Muscle of leg (tissue), 11 donors: ENCODE measurements around the gene DBF4. TPM values are rescaled to one million over a fixed set of nuclear protein-coding genes. Genes with fewer than 3 reads are reported as not detected.
A peak's percentile ranks its signal among the peaks of the same experiment; 100 is the strongest.
"Not testable (repeated sequence)": the region's sequence is repeated elsewhere in the genome, so short reads cannot be mapped to it uniquely, and the experiment has no call there.

Experiments used
- DNase-seq: peaks from one replicate; pipeline ENCODE4 v3.0.0; 2013
- H3K27ac ChIP-seq: one replicate; pipeline ENCODE4 v1.5.1; 2013; ENCODE audit warnings: mild to moderate bottlenecking, low read length, control low read depth
- H3K27me3 ChIP-seq: one replicate; pipeline ENCODE4 v1.6.1; 2013; ENCODE audit warnings: low read length; ENCODE audit not compliant: control insufficient read depth, insufficient read depth
- H3K36me3 ChIP-seq: one replicate; pipeline ENCODE4 v1.6.1; 2013; ENCODE audit warnings: low read length; ENCODE audit not compliant: control insufficient read depth, insufficient read depth
- H3K4me1 ChIP-seq: one replicate; pipeline ENCODE4 v1.6.1; 2013; ENCODE audit warnings: low read length; ENCODE audit not compliant: control insufficient read depth, insufficient read depth
- H3K4me3 ChIP-seq: one replicate; pipeline ENCODE4 v1.5.1; 2013; ENCODE audit warnings: low read length, control low read depth
- H3K9me3 ChIP-seq: replicated peaks from 2 replicates; pipeline ENCODE4 v1.6.1; 2013; ENCODE audit warnings: low read depth, low read length; ENCODE audit not compliant: control insufficient read depth
- WGBS: methylation state at CpG from one replicate; pipeline ENCODE4 v1.1.5; 2013; ENCODE audit warnings: missing lambda C conversion rate; ENCODE audit not compliant: insufficient coverage; 5-methylcytosine and 5-hydroxymethylcytosine counted together
- polyA plus RNA-seq, 8 donors: library from polyadenylated mRNA; unstranded; fragments of 120-200 nt; gene quantifications; one replicate each; pipeline versions ENCODE4 v1.2.1 to v1.2.3, GENCODE V29; 2013; ENCODE audit warnings: inconsistent platforms in 1 of 8, low replicate concordance in 1 of 8; ENCODE audit not compliant: insufficient read length in 8 of 8, insufficient read depth in 1 of 8
- total RNA-seq: library from RNA; stranded (reverse); fragments of 120-200 nt; gene quantifications from one replicate; pipeline ENCODE4 v1.2.4, GENCODE V29; 2013

Gene DBF4
- total and polyA plus RNA-seq, 9 donors = 8.7 to 13.6 (median 12.0) TPM

- no peaks in the 10 kb centered on the region for H3K27me3 ChIP-seq
- H3K36me3 ChIP-seq = no peaks in the 10 kb centered on the region
- no peak overlapping the region for H3K4me3 ChIP-seq
- WGBS = 85% methylated on average over 6 of the region's 6 CpGs
- H3K27ac ChIP-seq = no peak overlapping the region
- DNase-seq = no peak
- no peaks in the 10 kb centered on the region for H3K4me1 ChIP-seq
- no peaks in the 10 kb centered on the region for H3K9me3 ChIP-seq
Measured at GRCh38 chr7:87919875-87920274, 43.6 kb downstream of the DBF4 start.

- no peak for DNase-seq
- WGBS = 100% methylated on average over 1 of the region's 5 CpGs
- Histone ChIP-seq H3K4me3 (no peak overlapping the region), H3K4me1 (no peaks in the 10 kb centered on the region), H3K27ac (no peak overlapping the region), H3K9me3 (no peaks in the 10 kb centered on the region), H3K27me3 (no peaks in the 10 kb centered on the region), H3K36me3 (no peaks in the 10 kb centered on the region)
Measured at GRCh38 chr7:87920578-87920977, 44.3 kb downstream of the DBF4 start.

- 94% methylated on average over 2 of the region's 8 CpGs for WGBS
- not testable (repeated sequence) for H3K4me1 ChIP-seq, H3K27ac ChIP-seq, H3K4me3 ChIP-seq, H3K36me3 ChIP-seq, H3K27me3 ChIP-seq, H3K9me3 ChIP-seq, DNase-seq
Measured at GRCh38 chr7:87922759-87923395, 46.6 kb downstream of the DBF4 start.

- H3K27me3 ChIP-seq = no peaks in the 10 kb centered on the region
- no peak overlapping the region for H3K4me3 ChIP-seq
- H3K4me1 ChIP-seq = no peaks in the 10 kb centered on the region
- WGBS = 38% methylated on average over 2 of the region's 6 CpGs
- DNase-seq = no peak
- H3K27ac ChIP-seq = no peak overlapping the region
- H3K36me3 ChIP-seq = no peaks in the 10 kb centered on the region
- H3K9me3 ChIP-seq = no peaks in the 10 kb centered on the region
Measured at GRCh38 chr7:87926581-87927461, 50.5 kb downstream of the DBF4 start.

GRCh38 chr7:87933605-87933952 is 57.3 kb downstream of the DBF4 start:
- 0% methylated on average over 3 of the region's 9 CpGs for whole genome bisulfite sequencing
- DNase-seq = no peak
- no peaks in the 10 kb centered on the region for H3K36me3 ChIP-seq
- peak overlapping the region; percentile 68 for H3K27ac ChIP-seq
- peak overlapping the region; percentile 79 for H3K4me3 ChIP-seq
- peaks cover 7% of the 10 kb centered on the region for H3K27me3 ChIP-seq
- H3K9me3 ChIP-seq = no peaks in the 10 kb centered on the region
- peaks cover 10% of the 10 kb centered on the region for H3K4me1 ChIP-seq

GRCh38 chr7:87933953-87934698 is 57.8 kb downstream of the DBF4 start, which contains the start of gene ADAM22:
Gene ADAM22 (plus strand): TSS chr7:87934251. CDS start chr7:87934466, 215 bp downstream.
- H3K9me3 ChIP-seq = no peaks in the 10 kb centered on the region
- peak within 1 kb of the TSS; percentile 68 for H3K27ac ChIP-seq
- WGBS = 0% methylated on average over 68 of the region's 70 CpGs
- H3K36me3 ChIP-seq = no peaks in the 10 kb centered on the region
- peak within 1 kb of the TSS; percentile 79 for H3K4me3 ChIP-seq
- peaks cover 7% of the 10 kb centered on the region for H3K27me3 ChIP-seq
- H3K4me1 ChIP-seq = peaks cover 10% of the 10 kb centered on the region
- peak; percentile 97 for DNase-seq

- Histone ChIP-seq H3K36me3 (no peaks in the 10 kb centered on the region), H3K9me3 (no peaks in the 10 kb centered on the region), H3K27ac (peak overlapping the region; percentile 33), H3K27me3 (peaks cover 7% of the 10 kb centered on the region), H3K4me3 (peak overlapping the region; percentile 79), H3K4me1 (peaks cover 10% of the 10 kb centered on the region)
- 3% methylated on average over 32 of the region's 47 CpGs for WGBS
- peak; percentile 46 for DNase-seq
Measured at GRCh38 chr7:87934699-87935383, 58.5 kb downstream of the DBF4 start.

GRCh38 chr7:87935384-87935706 is 59.1 kb downstream of the DBF4 start:
- Histone ChIP-seq H3K27ac (no peak overlapping the region), H3K4me3 (peak overlapping the region; percentile 79), H3K9me3 (no peaks in the 10 kb centered on the region), H3K36me3 (no peaks in the 10 kb centered on the region), H3K4me1 (peaks cover 10% of the 10 kb centered on the region), H3K27me3 (peaks cover 7% of the 10 kb centered on the region)
- peak; percentile 13 for DNase-seq
- WGBS = 16% methylated on average over 5 of the region's 8 CpGs

GRCh38 chr7:87941138-87941537 is 64.8 kb downstream of the DBF4 start:
- no peak overlapping the region for H3K27ac ChIP-seq
- no peaks in the 10 kb centered on the region for H3K4me1 ChIP-seq
- H3K27me3 ChIP-seq = no peaks in the 10 kb centered on the region
- DNase-seq = no peak
- H3K4me3 ChIP-seq = no peak overlapping the region
- no peaks in the 10 kb centered on the region for H3K36me3 ChIP-seq
- no peaks in the 10 kb centered on the region for H3K9me3 ChIP-seq
- WGBS = no CpG with 5 or more reads among the region's 4 CpGs
